PC-3 (cell line): Measurements from ENCODE around the gene CES3. TPM values are rescaled to one million over a fixed set of nuclear protein-coding genes. Genes with fewer than 3 reads are reported as not detected.

Source experiments
- ATAC-seq: fragments of 200-7000 bp; cut with Tn5 transposase; 2 replicates; pipeline ENCODE4 v1.9.1; 2020; ENCODE audit warnings: mild to moderate bottlenecking, moderate library complexity
- BruUV-seq: library from RNA; stranded (reverse); fragments of 400-500 nt; replicated peaks from 2 replicates; lab custom pipeline; 2021; lab: Mats Ljungman, UMichigan
- CTCF ChIA-PET: fragments of 300-600 bp; sonication (Branson Sonifier 250); formaldehyde crosslinking; loops from one replicate; lab custom pipeline; 2022; ENCODE audit warnings: antibody characterized with exemption; lab: Charles Lee
- POLR2A ChIA-PET: fragments of 300-600 bp; sonication (Branson Sonifier 250); formaldehyde crosslinking; loops from one replicate; lab custom pipeline; 2022; ENCODE audit warnings: antibody characterized with exemption; ENCODE audit not compliant: unreplicated experiment; lab: Charles Lee
- DNase-seq: peaks from one replicate; pipeline ENCODE4 v3.0.0-alpha.2; 2015
- H2AFZ ChIP-seq: fragments of 300-600 bp; sonication (generic); 2 replicates; pipeline ENCODE4 v1.6.0; 2016; ENCODE audit warnings: antibody characterized with exemption, low read length
- H3F3A ChIP-seq: fragments of 300-600 bp; sonication (generic); one replicate; pipeline ENCODE4 v1.6.0; 2017; ENCODE audit warnings: antibody characterized with exemption, low read length, control low read depth, mild to moderate bottlenecking; ENCODE audit not compliant: unreplicated experiment
- H3K27ac ChIP-seq: fragments of 300-600 bp; sonication (generic); 2 replicates; pipeline ENCODE4 v1.5.1; 2016; ENCODE audit warnings: mild to moderate bottlenecking, low read length
- H3K27me3 ChIP-seq: fragments of 300-600 bp; sonication (generic); 2 replicates; pipeline ENCODE4 v1.6.1; 2016; ENCODE audit warnings: low read length, mixed read lengths
- H3K36me3 ChIP-seq: fragments of 300-600 bp; sonication (generic); 2 replicates; pipeline ENCODE4 v1.6.1; 2016; ENCODE audit warnings: low read depth, mixed run types, low read length, mixed read lengths
- H3K4me1 ChIP-seq: fragments of 300-600 bp; sonication (generic); 2 replicates; pipeline ENCODE4 v1.5.1; 2016; ENCODE audit warnings: low read length; ENCODE audit not compliant: insufficient read depth
- H3K4me2 ChIP-seq: fragments of 300-600 bp; sonication (generic); 2 replicates; pipeline ENCODE4 v1.6.0; 2016; ENCODE audit warnings: low read length
- H3K4me3 ChIP-seq: fragments of 300-600 bp; sonication (generic); 2 replicates; pipeline ENCODE4 v1.5.1; 2016; ENCODE audit warnings: mild to moderate bottlenecking, low read length, mixed read lengths
- H3K79me2 ChIP-seq: fragments of 300-600 bp; sonication (generic); 2 replicates; pipeline ENCODE4 v1.6.1; 2017; ENCODE audit warnings: low read length, mixed read lengths
- H3K9ac ChIP-seq: fragments of 300-600 bp; sonication (generic); 2 replicates; pipeline ENCODE4 v1.6.0; 2016; ENCODE audit warnings: mild to moderate bottlenecking, low read length
- H3K9me2 ChIP-seq: fragments of 300-600 bp; sonication (generic); replicated peaks from 2 replicates; pipeline ENCODE4 v1.6.1; 2016; ENCODE audit warnings: mixed run types, low read length, mixed read lengths
- H3K9me3 ChIP-seq: fragments of 300-600 bp; sonication (generic); 2 replicates; pipeline ENCODE4 v1.6.1; 2016; ENCODE audit warnings: low read length, mixed read lengths
- H4K20me1 ChIP-seq: fragments of 300-600 bp; sonication (generic); 2 replicates; pipeline ENCODE4 v1.6.1; 2016; ENCODE audit warnings: low read length, mixed read lengths
- EZH2 ChIP-seq: fragments of 300-600 bp; sonication (generic); IDR thresholded peaks from one replicate; pipeline ENCODE4 v1.6.1; 2017; ENCODE audit warnings: antibody characterized with exemption, mild to moderate bottlenecking, low read length; ENCODE audit not compliant: unreplicated experiment
- EZH2phosphoT487 ChIP-seq: fragments of 300-600 bp; sonication (generic); IDR thresholded peaks from 2 replicates; pipeline ENCODE4 v1.6.1; 2018; ENCODE audit warnings: mild to moderate bottlenecking, antibody characterized with exemption, low read length, borderline replicate concordance
- intact Hi-C: fragments of 100-400 bp; cut with micrococcal nuclease; formaldehyde crosslinking; loops from 2 replicates; pipeline ENCODE4 v1.9.0; 2023
- total RNA-seq: library from RNA; depleted of rRNA; stranded (reverse); fragments of >200 nt; gene quantifications from 2 replicates; pipeline ENCODE4 v1.2.3, GENCODE V29; 2014
- TF ChIP-seq, protein P1 (sequence below): fragments of 300-600 bp; sonication (generic); conservative IDR thresholded peaks from 2 replicates; pipeline ENCODE4 v1.5.1; 2017; ENCODE audit warnings: antibody characterized with exemption, low read depth, mild to moderate bottlenecking, low read length

Gene CES3
- total RNA-seq, 1 experiment from 2014 or later = 0.26 TPM

DNA sequence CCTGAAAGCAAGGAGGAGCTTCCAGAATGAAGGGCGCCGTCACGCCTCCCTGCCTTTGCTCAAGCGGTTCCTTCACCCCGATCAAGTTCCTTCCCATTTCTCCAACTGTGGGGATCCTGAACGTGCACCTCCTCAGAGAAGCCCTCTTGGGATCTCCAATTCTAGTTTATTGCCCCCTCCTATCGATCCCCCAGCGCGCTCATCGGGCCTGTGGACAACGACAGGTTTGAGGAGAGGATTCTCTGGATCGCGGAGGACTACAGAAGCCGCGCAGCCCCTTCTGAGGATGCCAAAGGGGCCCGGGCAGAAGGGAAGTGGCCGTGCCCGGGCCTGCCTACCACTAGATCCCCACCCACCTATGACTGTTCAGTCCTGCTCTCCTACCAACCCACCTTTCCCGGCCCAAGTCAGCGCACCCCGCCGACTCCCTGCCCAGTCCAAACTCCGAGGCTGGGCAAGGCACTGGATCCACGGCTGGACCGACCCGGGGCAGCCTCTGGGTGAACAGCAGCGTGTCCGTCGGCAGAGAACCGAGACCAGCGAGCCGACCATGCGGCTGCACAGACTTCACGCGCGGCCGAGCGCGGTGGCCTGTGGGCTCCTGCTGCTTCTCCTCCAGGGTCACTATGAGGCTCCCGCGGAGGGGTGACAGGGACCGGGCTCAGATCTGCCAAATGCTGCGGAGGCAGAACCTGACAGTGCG is 12.8 kb upstream of the CES3 start:
- no peaks in the 10 kb centered on the region for H3K79me2 ChIP-seq
- BruUV-seq = no TSS peak
- H3K4me2 ChIP-seq = peak overlapping the region; percentile 92
- intact Hi-C loops = no loop called here
- H3K9me2 ChIP-seq = no peaks in the 10 kb centered on the region
- no peaks in the 10 kb centered on the region for H3K36me3 ChIP-seq
- POLR2A ChIA-PET = no interaction called here
- no peak overlapping the region for H3K9ac ChIP-seq
- CTCF ChIA-PET = no interaction called here
- H3K27ac ChIP-seq = no peak overlapping the region
- no peaks in the 10 kb centered on the region for H3K27me3 ChIP-seq
- TF ChIP-seq EZH2phosphoT487 (no peak), EZH2 (no peak)
- TF ChIP-seq, protein P1, sequence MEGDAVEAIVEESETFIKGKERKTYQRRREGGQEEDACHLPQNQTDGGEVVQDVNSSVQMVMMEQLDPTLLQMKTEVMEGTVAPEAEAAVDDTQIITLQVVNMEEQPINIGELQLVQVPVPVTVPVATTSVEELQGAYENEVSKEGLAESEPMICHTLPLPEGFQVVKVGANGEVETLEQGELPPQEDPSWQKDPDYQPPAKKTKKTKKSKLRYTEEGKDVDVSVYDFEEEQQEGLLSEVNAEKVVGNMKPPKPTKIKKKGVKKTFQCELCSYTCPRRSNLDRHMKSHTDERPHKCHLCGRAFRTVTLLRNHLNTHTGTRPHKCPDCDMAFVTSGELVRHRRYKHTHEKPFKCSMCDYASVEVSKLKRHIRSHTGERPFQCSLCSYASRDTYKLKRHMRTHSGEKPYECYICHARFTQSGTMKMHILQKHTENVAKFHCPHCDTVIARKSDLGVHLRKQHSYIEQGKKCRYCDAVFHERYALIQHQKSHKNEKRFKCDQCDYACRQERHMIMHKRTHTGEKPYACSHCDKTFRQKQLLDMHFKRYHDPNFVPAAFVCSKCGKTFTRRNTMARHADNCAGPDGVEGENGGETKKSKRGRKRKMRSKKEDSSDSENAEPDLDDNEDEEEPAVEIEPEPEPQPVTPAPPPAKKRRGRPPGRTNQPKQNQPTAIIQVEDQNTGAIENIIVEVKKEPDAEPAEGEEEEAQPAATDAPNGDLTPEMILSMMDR = no peak
- ATAC-seq (peak; percentile 40), DNase-seq (no peak)
- H3K4me3 ChIP-seq = peak overlapping the region; percentile 68
- no peaks in the 10 kb centered on the region for H4K20me1 ChIP-seq
- peak overlapping the region; percentile 87 for H2AFZ ChIP-seq
- peaks cover 4% of the 10 kb centered on the region; the same call in 1 of the 2 replicates for H3K4me1 ChIP-seq
- H3F3A ChIP-seq = no peaks in the 10 kb centered on the region
- no peaks in the 10 kb centered on the region for H3K9me3 ChIP-seq

DNA sequence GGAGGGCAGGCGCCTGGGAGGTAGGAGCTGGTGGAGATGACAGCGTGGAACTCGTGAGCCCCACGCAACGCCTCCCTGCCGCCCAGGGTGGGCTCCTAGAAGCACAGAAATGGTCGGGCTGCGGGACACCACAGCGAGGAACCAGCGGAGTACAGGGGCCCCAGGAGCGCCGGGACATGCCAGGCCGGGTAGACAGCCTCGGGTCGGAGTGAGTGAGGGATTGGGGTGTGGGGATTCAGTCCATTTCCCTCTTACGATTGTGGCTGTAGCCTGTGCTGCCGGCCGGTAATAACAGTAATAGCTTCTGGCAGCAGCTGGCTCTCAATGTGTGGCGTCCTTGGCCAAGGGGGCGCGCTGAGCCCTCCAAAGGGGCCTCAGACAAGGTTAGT is 12.2 kb upstream of the CES3 start:
- Histone ChIP-seq H3K4me2 (peak overlapping the region; percentile 92; the same call in 1 of the 2 replicates), H3K27me3 (no peaks in the 10 kb centered on the region), H3K4me3 (no peak overlapping the region), H3K9me2 (no peaks in the 10 kb centered on the region), H3K79me2 (no peaks in the 10 kb centered on the region), H3K27ac (no peak overlapping the region), H3F3A (no peaks in the 10 kb centered on the region), H4K20me1 (no peaks in the 10 kb centered on the region), H3K9me3 (no peaks in the 10 kb centered on the region), H3K9ac (no peak overlapping the region), H2AFZ (no peak overlapping the region), H3K36me3 (no peaks in the 10 kb centered on the region), H3K4me1 (peaks cover 4% of the 10 kb centered on the region; the same call in 1 of the 2 replicates)
- POLR2A ChIA-PET = no interaction called here
- ATAC-seq (no peak), DNase-seq (no peak)
- no TSS peak for BruUV-seq
- intact Hi-C loops = no loop called here
- TF ChIP-seq, protein P1 = no peak
- TF ChIP-seq EZH2 (no peak), EZH2phosphoT487 (no peak)
- CTCF ChIA-PET = no interaction called here

DNA sequence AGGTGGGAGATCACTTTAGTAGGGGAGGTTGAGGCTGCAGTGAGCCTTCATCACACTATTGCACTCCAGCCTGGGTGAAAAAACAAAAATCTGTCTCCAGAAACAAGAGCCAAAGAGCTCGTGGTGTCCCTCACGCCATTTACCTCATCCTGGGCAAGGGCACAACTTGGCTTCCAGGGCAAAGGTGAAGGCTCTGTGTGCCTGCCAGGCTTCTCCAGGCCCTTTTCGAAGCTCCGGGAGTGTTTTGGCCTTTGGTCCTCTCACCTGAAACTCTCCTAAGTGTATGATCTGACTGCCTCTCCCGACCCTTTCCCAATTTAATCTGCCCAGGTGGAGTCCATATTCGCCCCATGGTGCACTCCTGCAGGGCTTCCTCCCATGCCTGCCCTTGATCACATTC is 11.6 kb upstream of the CES3 start:
- ATAC-seq (no peak), DNase-seq (no peak)
- H3K9me3 ChIP-seq = no peaks in the 10 kb centered on the region
- peaks cover 4% of the 10 kb centered on the region; the same call in 1 of the 2 replicates for H3K4me1 ChIP-seq
- no peaks in the 10 kb centered on the region for H3K79me2 ChIP-seq
- H3K9me2 ChIP-seq = no peaks in the 10 kb centered on the region
- no peak overlapping the region for H3K4me2 ChIP-seq
- H3F3A ChIP-seq = no peaks in the 10 kb centered on the region
- H3K27me3 ChIP-seq = no peaks in the 10 kb centered on the region
- no peak overlapping the region for H3K4me3 ChIP-seq
- BruUV-seq = no TSS peak
- CTCF ChIA-PET = no interaction called here
- intact Hi-C loops = no loop called here
- H3K36me3 ChIP-seq = no peaks in the 10 kb centered on the region
- H3K27ac ChIP-seq = no peak overlapping the region
- TF ChIP-seq, protein P1 = no peak
- TF ChIP-seq EZH2phosphoT487 = no peak
- TF ChIP-seq EZH2 = no peak
- no peaks in the 10 kb centered on the region for H4K20me1 ChIP-seq
- no peak overlapping the region for H2AFZ ChIP-seq
- H3K9ac ChIP-seq = no peak overlapping the region
- POLR2A ChIA-PET = no interaction called here
